SH-SY5Y (cell line): ENCODE measurements around the gene AMMECR1.

ENCODE experiments used
- GATA2 ChIP-seq: IDR thresholded peaks from 2 replicates; pipeline ENCODE4 v1.6.1; 2011; ENCODE audit warnings: mild to moderate bottlenecking, low read depth, low read length
- GATA3 ChIP-seq: IDR thresholded peaks from 2 replicates; pipeline ENCODE4 v1.6.1; 2011; ENCODE audit warnings: low read depth, mild to moderate bottlenecking, low read length, moderate library complexity

GRCh38 chrX:110161361-110161686 lies 156.6 kb downstream of the AMMECR1 start:
- TF ChIP-seq GATA3 (no peak), GATA2 (no peak)
